GM19397 (cell line): ENCODE measurements around the gene MAP3K20.
"Not testable (repeated sequence)": the region's sequence is repeated elsewhere in the genome, so short reads cannot be mapped to it uniquely, and the experiment has no call there.

Source experiments
- ATAC-seq: cut with Tn5 transposase; IDR thresholded peaks from one replicate; pipeline ENCODE4 v1.9.1; 2021; ENCODE audit warnings: mild to moderate bottlenecking, moderate library complexity; ENCODE audit not compliant: unreplicated experiment

The MAP3K20 gene

DNA sequence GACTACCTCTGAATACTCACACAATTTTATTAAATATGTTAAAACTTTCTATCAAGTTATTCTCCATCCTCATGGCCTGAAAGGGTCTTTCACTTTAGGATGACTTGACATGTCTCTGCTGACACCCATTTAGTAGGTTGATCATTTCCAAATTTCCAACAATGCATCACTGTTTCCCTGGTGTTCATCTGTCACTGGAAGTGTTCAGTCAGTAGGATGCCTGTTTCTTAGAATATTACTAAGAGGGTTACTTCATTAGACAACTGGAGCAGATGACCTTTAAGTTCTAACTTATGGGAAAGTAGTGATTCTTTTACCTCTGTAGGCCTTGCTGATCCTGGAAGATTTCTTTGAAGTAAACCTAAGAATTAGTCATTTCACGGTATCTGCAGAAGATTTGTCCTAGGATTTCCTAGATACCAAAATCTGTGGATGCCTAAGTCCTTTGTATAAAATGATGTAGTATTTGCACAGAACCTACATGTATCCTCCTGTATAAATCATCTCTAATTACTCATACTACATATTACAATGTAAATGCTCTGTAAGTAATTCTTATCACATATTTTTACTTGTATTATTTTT, 77.7 kb downstream of the MAP3K20 start:
- ATAC-seq, result no peak

DNA sequence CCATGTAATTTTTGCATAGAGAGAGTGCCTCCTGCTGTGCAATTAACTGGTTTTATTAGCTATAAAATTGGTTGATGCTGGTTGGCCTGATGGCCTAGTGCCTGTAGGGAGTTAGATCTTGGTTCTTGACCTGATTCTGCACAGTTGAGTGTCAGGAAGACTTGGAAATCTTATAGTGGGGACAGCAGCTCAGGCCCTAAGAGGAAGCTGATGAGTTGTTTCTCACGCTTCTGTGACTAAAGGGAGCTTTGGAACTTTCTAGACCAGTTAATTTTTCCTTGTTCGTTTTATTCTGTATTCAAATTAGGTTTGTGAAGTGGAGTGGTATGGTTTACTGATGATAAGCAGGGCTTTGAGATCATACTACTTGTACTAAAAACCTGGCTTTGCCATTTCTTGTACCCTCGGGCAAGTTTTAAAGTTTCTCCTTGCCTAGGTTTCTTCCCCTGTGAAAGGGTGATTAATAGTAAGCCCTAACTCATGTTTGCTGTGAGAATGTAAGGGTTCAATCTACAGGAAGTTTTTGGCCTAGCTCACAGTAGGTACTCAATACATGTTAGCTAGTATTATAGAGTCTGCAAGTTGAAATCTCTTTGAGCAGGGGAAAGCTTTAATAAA, 82.1 kb downstream of the MAP3K20 start:
- no peak for ATAC-seq

DNA sequence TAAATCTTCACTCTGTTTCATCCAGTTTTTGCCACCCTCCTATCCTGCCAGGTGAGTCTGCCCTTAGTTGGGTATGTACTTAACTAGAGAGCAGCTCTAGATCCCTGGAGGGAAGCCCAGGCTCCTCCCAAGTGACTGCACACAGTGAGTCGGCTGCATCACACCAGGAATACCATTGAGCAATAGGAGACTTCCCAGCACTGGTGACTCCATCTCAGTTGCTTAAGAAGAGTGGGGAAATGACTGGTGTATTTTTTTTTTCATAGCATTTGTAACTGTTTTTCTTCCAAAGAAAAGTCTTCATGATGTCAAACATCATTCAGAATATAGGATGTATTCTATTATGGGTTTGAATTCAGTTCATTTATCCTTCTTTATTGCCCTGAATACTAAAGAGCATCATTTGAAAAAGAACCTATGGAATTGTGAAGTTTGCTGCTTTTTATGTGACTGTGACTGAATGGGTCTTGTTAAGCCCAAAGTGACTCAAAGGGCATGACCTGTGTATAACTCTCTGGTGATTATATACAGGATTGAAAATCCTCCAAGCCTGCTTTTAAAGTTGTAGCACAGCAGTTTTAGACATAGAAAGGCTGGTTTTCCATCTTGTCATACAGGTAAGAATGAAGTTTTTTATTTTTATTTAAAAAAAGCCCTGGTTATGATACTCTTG, 84.3 kb downstream of the MAP3K20 start:
- ATAC-seq, result no peak

DNA sequence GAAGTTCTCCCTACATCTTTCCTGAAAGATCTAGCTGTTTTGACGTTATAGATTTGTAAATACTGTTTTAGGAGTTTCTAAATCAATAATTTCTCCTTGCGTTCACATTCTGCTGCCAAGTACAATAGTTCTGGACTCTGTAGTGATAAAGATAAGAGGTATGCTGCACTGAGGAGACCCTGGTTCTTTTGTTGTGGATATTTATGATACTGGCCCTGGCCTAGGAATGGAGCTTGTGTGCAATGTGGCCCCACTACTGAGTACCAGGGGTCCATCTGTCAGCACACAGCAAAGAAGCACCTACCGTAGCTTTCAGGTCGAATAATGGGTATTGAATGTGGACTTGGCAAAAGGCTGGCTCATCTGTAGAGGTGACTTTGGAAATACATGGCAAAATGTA, 85.0 kb downstream of the MAP3K20 start:
- ATAC-seq, result no peak

DNA sequence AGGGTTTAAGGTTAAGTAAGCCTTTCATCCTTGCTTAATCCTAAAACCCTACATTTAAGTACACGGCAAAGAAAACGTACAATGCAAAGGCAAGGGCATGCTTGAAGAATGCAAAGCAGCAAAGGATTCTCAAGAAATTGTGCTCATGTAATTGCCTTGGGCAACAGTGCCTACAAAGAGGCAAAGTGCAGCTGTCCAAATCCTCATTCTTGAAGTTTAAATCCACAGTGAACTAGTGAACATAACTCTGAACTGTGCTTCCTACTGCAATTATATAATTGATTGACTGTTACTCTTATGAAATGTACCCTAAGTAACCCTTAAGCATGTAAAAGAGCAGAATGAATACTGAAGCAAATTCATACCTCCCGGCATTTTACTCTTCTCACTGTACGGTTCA, 85.4 kb downstream of the MAP3K20 start:
- no peak for ATAC-seq

DNA sequence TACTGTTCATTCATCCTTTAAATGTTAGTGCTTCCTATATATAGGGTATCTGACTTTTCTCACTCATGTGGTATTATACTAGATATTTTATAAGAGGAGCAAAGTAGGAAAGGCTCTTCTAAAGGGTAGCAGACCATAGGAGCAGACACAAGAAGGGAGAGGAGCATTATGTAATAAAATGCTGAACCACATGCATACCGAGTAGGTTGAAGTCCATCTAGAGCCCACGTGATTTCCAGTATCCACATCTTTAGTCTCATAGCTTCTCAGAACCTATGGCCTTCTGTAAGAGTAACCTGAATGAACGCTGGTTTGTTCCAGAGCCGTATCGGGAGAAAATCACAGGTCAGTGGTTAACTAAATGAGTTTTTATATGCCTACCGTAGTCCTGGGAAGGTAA, 85.9 kb downstream of the MAP3K20 start:
- no peak for ATAC-seq

DNA sequence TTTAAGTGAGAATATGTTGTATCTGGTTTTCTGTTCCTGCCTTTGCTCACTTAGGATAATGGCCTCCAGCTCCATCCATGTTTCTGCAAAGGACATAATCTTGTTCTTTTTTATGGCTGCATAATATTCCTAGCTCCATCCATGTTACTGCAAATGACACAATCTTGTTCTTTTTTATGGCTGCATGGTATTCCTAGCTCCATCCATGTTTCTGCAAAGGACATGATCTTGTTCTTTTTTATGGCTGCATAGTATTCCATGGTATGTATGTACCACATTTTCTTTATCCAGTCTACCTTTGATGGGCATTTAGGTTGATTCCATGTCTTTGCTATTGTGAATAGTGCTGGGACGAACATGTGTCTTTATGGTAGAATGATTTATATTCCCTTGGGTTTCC, 87.7 kb downstream of the MAP3K20 start:
- ATAC-seq, result not testable (repeated sequence)

DNA sequence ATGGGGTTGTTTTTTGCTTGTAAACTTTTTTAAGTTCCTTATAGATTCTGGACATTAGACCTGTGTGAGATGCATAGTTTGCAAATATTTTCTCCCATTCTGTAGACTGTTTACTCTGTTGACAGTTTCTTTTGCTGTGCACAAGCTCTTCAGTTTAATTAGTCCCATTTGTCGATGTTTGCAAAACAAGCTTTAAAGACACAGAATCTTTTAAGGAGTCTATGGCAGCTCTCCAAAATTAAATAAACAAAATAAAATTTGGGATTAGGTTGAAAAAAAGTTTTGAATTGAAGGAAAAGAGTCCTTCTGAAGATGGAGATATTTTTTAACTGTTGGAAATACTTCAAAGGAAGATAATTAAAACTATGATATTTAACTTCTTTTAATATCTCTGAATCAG, 88.8 kb downstream of the MAP3K20 start:
- ATAC-seq, result no peak

DNA sequence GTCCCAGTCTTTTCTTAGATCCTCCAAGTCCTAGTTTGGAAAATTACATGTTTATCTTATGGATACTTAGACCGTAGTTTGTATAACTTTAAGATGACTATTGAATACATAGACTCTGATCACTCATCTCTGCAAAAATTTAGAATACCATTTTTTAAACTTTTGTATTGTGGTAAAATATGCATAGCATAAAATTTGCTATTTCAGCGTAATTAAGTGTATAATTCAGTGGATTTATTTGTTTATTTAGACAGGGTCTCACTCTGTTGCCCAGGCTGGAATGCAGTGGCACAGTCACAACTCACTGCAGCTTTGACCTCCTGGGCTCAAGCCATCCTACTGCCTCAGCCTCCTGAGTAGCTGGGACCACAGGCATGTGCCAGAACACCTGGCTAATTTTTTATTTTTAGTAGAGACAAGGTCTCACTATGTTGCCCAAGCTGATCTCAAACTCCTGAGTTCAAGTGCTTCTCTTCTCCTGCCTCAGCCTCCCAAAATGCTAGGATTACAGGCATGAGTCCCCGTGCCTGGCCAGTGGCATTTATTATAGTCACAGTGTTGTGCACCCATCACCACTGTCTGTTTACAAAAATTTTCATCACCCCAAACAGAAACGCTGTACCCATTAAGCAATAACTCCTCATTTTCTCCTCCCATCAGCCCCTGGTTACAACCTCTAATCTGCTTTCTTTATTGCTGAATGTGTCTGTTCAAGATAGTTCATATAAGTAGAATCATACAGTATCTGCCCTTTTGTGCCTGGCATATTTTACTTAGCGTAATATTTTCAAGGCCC, 90.0 kb downstream of the MAP3K20 start:
- no peak for ATAC-seq

DNA sequence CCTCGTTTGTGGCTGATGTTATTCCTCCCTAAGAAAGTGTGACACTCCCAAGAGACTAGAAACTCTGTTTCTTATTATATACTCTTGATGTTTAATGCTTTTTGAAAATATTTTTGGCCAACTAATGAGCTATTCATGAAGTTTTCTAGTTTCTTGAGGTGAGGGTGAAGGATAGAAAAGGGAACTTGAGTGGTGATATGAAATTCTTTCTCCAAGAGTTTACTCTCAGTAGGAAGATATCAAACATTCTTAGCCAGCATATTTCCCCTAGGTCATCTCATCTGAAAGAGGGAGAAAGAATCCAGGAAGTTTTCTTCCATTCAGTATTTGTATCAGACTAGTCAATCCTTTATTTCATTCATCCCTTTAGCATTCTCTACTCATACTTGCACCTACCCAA, 95.7 kb downstream of the MAP3K20 start:
- no peak for ATAC-seq

DNA sequence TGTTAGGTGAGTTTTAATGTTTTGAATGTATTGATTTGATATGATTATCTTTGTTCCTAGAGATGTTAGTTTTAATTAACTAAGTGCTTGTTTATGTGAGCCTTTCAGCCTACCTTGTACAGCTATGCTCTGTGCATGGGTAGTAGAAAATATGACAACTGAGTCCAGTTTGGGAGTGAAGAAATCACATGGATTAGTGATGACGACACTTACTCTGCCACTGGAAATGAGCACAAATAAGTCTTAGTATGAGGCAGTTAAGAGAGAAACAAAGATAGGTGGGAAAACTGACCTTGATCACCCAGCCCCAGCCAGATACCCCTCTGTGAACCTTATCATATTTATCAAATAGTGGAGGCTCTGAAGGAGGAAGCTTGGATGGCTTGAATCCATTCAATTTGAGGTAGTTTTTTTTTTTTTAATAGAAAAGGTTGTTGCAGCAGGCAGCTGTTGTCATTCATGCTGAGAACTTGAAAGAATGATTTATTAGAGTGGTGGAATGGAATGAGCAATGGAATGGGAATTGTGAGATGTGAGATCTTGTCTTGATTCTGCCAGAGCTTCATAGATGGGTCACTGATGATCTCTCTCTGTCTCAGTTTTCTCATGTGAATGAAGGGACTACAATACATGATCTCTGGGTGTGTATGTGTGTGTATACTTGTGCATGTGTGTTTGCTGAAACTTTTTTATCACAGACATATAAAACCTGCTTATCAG, 96.4 kb downstream of the MAP3K20 start:
- ATAC-seq, result no peak

DNA sequence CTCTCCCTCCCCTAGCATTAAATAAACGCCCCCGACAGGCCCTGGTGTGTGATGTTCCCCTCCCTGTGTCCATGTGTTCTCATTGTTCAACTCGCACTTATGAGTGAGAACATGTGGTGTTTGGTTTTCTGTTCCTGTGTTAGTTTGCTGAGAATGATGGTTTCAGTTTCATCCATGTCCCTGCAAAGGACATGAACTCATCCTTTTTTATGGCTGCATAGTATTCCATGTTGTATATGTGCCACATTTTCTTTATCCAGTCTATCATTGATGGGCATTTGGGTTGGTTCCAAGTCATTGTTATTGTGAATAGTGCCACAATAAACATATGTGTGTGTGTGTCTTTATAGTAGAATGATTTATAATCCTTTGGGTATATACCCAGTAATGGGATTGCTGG, 98.7 kb downstream of the MAP3K20 start:
- not testable (repeated sequence) for ATAC-seq

DNA sequence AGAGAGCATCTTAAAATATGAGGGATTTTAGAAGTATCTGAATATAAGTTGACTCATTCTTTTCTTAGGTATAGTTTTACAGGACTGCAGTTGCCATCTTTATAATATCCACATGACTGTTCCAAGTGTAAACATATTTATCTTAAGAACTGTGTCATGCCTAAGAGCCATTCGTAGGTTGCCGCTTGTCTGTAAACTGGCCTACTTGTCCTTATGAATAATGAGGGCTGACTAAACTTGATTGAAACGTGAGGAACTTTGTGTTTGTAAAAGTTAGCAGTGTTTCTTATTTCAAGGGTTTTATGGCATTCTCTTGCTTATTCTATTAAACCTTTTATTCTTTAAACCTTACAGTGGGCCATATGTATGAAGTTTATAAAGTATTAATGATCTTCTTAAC, 99.6 kb downstream of the MAP3K20 start:
- no peak for ATAC-seq

DNA sequence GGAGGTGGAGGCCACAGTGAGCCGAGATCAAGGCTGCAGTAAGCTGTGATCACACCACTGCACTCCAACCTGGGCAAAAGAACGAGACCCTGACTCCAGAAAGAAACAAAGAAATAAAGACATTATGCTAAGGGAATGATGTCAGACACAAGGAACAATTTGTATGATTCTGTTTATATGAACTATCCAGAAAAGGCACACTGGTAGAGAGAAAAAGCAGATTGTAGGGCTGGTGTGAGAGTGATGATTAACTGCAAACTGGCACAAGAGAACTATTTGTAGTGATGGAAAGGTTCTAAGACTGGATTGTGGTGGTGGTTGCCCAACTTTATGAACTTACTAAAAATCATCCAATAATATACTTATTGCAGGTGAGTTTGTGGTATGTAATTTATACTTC, 106.3 kb downstream of the MAP3K20 start:
- no peak for ATAC-seq

DNA sequence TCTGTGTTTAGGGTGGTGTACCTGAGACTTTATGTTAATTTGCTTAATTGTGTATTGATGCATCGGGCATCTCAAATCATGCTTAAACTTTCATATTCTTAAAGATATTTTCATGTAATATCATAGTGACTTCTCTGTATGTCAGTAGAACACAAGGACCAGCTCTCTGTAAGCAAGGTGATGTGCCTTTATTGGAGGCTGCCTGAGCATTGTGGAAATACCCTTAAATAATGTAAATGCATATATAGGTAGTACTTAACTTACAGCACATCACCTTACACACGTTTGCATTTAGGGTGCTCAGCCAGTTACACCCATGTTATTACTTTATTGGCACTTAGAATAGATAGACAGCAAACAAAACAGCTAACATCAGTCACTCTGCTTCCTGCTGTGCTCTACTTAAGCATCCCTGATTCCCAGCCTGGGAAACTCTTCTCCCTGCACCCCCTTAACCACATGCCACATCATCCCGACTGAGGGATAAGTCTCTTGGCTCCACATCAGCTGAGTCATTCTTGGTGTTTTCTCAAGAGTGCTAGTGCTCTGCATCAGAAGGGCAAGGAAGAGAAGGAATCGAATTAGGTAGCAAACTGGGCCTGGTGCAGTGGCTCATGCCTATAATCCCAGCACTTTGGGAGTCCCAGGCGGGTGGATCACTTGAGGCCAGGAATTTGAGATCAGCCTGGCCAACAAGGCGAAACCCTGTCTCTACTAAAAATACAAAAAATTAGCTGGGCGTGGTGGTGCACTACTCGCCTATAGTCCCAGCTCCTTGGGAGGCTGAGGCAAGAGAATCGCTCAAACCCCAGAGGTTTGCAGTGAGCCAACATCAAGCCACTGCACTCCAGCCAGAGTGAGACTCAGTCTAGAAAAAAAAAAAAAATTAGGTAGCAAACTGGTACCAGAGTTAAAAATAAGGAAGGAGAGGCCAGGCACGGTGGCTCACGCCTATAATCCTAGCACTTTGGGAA, 108.7 kb downstream of the MAP3K20 start:
- ATAC-seq, result no peak

DNA sequence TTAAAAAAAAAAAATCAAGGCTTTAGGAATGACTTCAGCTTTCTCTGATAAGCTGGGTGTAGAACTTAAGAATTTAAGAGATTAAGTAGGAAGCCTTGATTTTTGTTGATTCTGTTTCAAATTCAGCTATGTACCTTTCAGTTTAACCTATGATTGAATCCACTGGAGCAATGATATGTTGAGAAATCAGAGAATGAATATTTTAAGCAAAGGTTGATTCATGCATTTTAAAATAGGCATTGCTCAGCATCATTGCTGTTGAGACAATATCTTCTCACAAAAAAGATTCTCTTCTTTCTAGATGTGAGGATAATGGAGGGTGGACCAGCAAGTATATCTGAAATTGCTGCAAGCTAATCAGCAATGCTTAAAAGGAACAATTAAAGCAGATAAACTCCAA, 109.8 kb downstream of the MAP3K20 start:
- ATAC-seq, result no peak

DNA sequence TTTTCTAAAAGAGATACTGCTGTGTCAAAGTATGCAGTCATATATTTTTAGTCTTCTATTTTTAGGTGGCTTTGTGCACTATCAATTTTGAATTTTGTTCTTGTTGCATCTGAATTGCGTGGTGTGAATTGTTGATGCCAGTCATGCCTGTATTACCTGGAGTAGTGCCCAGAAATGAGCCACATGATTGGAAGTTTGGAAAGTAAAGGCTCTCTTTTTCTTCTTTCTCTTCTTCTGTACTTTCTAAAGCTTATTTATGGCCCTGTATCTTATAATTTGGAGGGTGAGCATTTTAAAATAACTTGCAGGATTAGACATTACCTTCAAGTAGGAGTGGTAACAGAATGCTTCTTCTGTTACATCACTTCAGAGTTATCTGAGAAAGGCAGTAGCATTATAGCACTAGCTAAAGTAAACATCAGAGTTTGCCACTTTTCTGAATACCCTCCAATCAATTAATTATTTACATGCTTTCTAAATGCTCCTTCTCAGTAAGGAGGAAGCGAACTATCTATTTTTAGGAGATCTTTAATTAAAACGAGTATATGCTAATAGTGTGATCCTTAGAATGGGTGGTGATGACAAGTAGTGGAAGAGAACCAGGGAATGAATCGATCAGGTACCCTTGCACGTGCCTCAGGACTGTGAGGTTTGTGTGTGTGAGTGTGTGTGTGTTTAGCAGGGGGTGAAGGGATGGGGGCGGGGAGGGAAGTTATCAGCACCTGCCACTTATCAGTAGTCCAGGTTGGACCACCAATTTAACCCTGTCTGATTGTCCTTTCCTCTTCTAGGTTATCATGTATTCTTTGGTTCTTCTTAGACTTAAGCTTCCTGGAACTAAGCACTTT, 112.5 kb downstream of the MAP3K20 start:
- no peak for ATAC-seq

DNA sequence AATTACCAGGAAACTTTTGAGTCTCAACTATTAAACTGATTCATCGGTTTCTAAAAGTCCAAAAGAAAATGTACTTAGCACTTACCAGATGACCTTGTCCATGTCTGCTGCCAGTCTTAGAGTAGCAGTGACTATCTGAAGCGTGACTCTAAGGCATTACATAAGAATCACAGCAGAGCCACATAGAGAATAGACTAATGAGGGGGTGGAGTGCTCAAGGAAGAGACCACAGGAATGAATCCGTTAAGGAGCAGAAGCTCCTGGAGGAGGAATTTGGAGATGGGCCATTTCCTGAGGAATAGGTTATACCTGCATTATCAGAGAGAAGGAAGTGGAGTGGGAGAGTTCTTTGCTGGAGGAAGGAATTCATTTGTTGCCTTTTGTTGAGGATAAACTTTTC, 116.0 kb downstream of the MAP3K20 start:
- ATAC-seq, result no peak

DNA sequence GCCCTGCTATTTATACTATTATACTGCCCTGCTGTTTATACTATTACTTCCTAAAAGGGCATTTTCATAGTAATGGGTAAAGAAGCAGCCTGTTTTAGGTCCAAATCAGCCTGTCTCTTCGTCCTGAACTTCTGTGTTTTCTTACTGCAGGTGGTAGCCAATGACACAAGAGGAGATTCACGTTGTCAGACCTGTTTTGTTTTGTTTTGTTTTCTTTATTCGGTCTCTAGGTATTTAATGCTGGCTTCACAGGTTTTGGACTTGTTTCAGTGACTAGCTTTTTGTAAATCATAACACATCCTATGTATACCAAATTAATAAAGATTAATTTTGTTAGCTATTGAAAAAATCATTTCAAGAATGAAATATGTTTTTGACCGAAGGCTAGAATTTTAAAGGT, 116.4 kb downstream of the MAP3K20 start:
- no peak for ATAC-seq
